Measurements from ENCODE around the gene MAST2. TPM values are rescaled to one million over a fixed set of nuclear protein-coding genes. Genes with fewer than 3 reads are reported as not detected.

Gene MAST2
- total and polyA plus RNA-seq, 9 of the 15 experiments (the other 6 are each of a cell fraction or from before 2014, with no cell fraction given): 0.73 to 32.0 (median 17.8) TPM

DNA sequence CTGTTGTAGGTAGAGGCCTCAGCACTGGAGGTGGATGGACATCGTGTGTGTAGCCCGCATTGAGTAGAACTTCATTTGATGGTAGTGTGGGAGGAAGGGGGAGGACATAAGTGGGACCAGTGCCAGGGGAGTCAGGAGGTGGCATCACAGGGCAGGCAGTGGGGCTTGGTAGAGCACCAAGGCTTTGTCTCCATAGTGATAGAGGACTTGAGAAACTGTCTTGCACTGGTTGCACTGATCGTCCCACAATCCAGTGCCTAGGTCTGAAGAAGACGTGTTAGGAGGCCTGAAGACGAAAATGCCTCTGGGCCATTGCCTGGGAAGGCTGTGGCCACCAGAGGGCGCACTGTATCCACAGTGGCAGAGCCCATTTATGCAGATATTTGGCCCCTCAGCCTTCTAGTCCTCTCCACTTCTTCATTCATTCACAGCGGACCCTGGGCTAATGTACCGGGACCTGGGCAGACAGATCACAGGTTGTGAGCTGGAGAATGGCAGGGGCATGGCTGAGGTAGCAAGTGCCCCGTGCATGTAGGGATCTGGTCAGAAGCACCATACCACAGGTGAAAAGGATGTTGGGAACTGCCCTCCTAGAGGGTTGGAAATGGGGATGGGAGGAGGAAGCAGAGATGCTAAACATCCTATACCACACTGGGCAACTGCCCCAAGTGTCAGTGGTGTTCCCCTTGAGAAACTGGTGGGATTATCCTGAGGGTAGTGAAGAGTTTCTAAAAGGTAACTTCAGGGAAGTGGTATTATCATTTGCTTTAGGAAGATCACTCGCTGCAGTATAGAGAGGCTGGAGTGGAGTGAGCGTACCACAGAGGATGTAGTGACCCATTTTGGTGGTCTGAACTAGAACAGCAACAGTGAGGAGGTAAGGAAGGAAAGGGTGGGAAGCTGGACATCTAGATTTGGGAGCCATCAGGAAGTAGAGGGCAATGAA is 233.8 kb downstream of the MAST2 start (continued):
- TF ChIP-seq HOXB6 (CRISPR knock-in tag; IDR thresholded peaks at IDR 0.05; ENCODE audit: borderline replicate concordance): no peak; the same call in 1 of the 2 replicates
- no peak for TF ChIP-seq SRSF9 (IDR thresholded peaks at IDR 0.05; ENCODE audit: borderline replicate concordance, low read depth, low read length)
- TF ChIP-seq TCF7 (IDR thresholded peaks at IDR 0.05; ENCODE audit: borderline replicate concordance): 0 out of 2 replicates have a peak, but pooled peaks have one; percentile 12
- TF ChIP-seq ETV6 (IDR thresholded peaks at IDR 0.05; ENCODE audit: borderline replicate concordance in 1 of 2, low read depth in 2 of 2, low read length in 1 of 2): no peak
- no peak for TF ChIP-seq ETV6 (CRISPR knock-in tag; IDR thresholded peaks at IDR 0.05; ENCODE audit: borderline replicate concordance)
- TF ChIP-seq CHD4 (IDR thresholded peaks at IDR 0.05; ENCODE audit: insufficient read depth, insufficient replicate concordance, low read depth, low read length, poor library complexity, severe bottlenecking): no peak
- no peak for TF ChIP-seq BRCA1 (IDR thresholded peaks at IDR 0.05)
- no peak for TF ChIP-seq BRCA1 (CRISPR knock-in tag; IDR thresholded peaks at IDR 0.05)
- TF ChIP-seq L3MBTL2 (IDR thresholded peaks at IDR 0.05): no peak
- TF ChIP-seq MYBL2 (IDR thresholded peaks at IDR 0.05; ENCODE audit: low read depth): no peak
- no peak for TF ChIP-seq MYBL2 (CRISPR knock-in tag; IDR thresholded peaks at IDR 0.05; ENCODE audit: borderline replicate concordance)
- TF ChIP-seq SETDB1 (IDR thresholded peaks at IDR 0.05; ENCODE audit: low read length): no peak
- TF ChIP-seq, protein P1, sequence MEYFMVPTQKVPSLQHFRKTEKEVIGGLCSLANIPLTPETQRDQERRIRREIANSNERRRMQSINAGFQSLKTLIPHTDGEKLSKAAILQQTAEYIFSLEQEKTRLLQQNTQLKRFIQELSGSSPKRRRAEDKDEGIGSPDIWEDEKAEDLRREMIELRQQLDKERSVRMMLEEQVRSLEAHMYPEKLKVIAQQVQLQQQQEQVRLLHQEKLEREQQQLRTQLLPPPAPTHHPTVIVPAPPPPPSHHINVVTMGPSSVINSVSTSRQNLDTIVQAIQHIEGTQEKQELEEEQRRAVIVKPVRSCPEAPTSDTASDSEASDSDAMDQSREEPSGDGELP (CRISPR knock-in tag; IDR thresholded peaks at IDR 0.05; ENCODE audit: borderline replicate concordance): peak; percentile 51; the same call in 1 of the 2 replicates
- no peak for TF ChIP-seq GTF2E2 (tag; IDR thresholded peaks at IDR 0.05)
- TF ChIP-seq SNIP1 (IDR thresholded peaks at IDR 0.05; ENCODE audit: low read depth): no peak
- TF ChIP-seq BDP1 (IDR thresholded peaks at IDR 0.05; ENCODE audit: insufficient read depth, insufficient read length): no peak
- TF ChIP-seq, protein P2, sequence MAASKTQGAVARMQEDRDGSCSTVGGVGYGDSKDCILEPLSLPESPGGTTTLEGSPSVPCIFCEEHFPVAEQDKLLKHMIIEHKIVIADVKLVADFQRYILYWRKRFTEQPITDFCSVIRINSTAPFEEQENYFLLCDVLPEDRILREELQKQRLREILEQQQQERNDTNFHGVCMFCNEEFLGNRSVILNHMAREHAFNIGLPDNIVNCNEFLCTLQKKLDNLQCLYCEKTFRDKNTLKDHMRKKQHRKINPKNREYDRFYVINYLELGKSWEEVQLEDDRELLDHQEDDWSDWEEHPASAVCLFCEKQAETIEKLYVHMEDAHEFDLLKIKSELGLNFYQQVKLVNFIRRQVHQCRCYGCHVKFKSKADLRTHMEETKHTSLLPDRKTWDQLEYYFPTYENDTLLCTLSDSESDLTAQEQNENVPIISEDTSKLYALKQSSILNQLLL (CRISPR knock-in tag; IDR thresholded peaks at IDR 0.05; ENCODE audit: borderline replicate concordance): no peak
- TF ChIP-seq, protein P3, sequence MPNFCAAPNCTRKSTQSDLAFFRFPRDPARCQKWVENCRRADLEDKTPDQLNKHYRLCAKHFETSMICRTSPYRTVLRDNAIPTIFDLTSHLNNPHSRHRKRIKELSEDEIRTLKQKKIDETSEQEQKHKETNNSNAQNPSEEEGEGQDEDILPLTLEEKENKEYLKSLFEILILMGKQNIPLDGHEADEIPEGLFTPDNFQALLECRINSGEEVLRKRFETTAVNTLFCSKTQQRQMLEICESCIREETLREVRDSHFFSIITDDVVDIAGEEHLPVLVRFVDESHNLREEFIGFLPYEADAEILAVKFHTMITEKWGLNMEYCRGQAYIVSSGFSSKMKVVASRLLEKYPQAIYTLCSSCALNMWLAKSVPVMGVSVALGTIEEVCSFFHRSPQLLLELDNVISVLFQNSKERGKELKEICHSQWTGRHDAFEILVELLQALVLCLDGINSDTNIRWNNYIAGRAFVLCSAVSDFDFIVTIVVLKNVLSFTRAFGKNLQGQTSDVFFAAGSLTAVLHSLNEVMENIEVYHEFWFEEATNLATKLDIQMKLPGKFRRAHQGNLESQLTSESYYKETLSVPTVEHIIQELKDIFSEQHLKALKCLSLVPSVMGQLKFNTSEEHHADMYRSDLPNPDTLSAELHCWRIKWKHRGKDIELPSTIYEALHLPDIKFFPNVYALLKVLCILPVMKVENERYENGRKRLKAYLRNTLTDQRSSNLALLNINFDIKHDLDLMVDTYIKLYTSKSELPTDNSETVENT (CRISPR knock-in tag; IDR thresholded peaks at IDR 0.05): no peak
- TF ChIP-seq SNRNP70 (optimal IDR thresholded peaks at IDR 0.05; ENCODE audit: low read depth, low read length): no peak
- no peak for TF ChIP-seq PTTG1 (tag; IDR thresholded peaks at IDR 0.05; ENCODE audit: low read depth)
- no peak for TF ChIP-seq CBX1 (IDR thresholded peaks at IDR 0.05; ENCODE audit: low read depth)
- TF ChIP-seq EGR1 (conservative IDR thresholded peaks at IDR 0.05): peak; percentile 23; the same call in 1 of the 2 replicates
- no peak for TF ChIP-seq ZFP36 (IDR thresholded peaks at IDR 0.05; ENCODE audit: low read depth, low read length, partially characterized antibody)
